GM18507 (cell line): ENCODE measurements around the gene ZNF445.
"Not testable (repeated sequence)": the region's sequence is repeated elsewhere in the genome, so short reads cannot be mapped to it uniquely, and the experiment has no call there.

Experiments used
- DNase-seq: peaks from one replicate; pipeline ENCODE4 v3.0.0; 2011; ENCODE audit warnings: low read depth; ENCODE audit not compliant: insufficient read length; ENCODE audit errors: extremely low spot score
- FAIRE-seq: peaks from 2 replicates; lab custom pipeline; 2011; peaks lifted over from hg19 to GRCh38; lab: Jason Lieb, UNC

Gene ZNF445

GRCh38 chr3:44442596-44443309 lies 34.7 kb downstream of the ZNF445 start:
- no peak for FAIRE-seq
- DNase-seq, result no peak

- DNase-seq (peak; percentile 40), FAIRE-seq (peak; percentile 98)
Observed at GRCh38 chr3:44439499-44440295, 37.8 kb downstream of the ZNF445 start.

GRCh38 chr3:44437800-44438199 lies 39.7 kb downstream of the ZNF445 start:
- DNase-seq (no peak), FAIRE-seq (no peak)

GRCh38 chr3:44436181-44436580 lies 41.3 kb downstream of the ZNF445 start:
- FAIRE-seq, result no peak
- DNase-seq, result no peak

GRCh38 chr3:44434834-44435510 lies 42.5 kb downstream of the ZNF445 start:
- FAIRE-seq (no peak), DNase-seq (no peak)

- FAIRE-seq (no peak), DNase-seq (no peak)
Observed at GRCh38 chr3:44430466-44430865, 47.0 kb downstream of the ZNF445 start.

GRCh38 chr3:44429459-44429858 lies 48.0 kb downstream of the ZNF445 start:
- FAIRE-seq (no peak), DNase-seq (no peak)

GRCh38 chr3:44428910-44429309 lies 48.6 kb downstream of the ZNF445 start:
- FAIRE-seq (no peak), DNase-seq (no peak)

- FAIRE-seq (no peak), DNase-seq (no peak)
Observed at GRCh38 chr3:44427683-44428082, 49.8 kb downstream of the ZNF445 start.

- FAIRE-seq (peak; percentile 33), DNase-seq (no peak)
Observed at GRCh38 chr3:44424758-44425157, 52.7 kb downstream of the ZNF445 start.

GRCh38 chr3:44421280-44421679 lies 56.2 kb downstream of the ZNF445 start:
- no peak for DNase-seq
- FAIRE-seq, result no peak

GRCh38 chr3:44420676-44421075 lies 56.8 kb downstream of the ZNF445 start:
- no peak for FAIRE-seq
- no peak for DNase-seq

- FAIRE-seq, result no peak
- no peak for DNase-seq
Observed at GRCh38 chr3:44419923-44420650, 57.4 kb downstream of the ZNF445 start.

GRCh38 chr3:44419116-44419922 lies 58.2 kb downstream of the ZNF445 start:
- DNase-seq (no peak), FAIRE-seq (no peak)

- no peak for DNase-seq
- FAIRE-seq, result no peak
Observed at GRCh38 chr3:44418549-44418948, 58.9 kb downstream of the ZNF445 start.

GRCh38 chr3:44418118-44418517 lies 59.4 kb downstream of the ZNF445 start:
- FAIRE-seq, DNase-seq: not testable (repeated sequence)

- DNase-seq (no peak), FAIRE-seq (no peak)
Observed at GRCh38 chr3:44416031-44417030, 61.1 kb downstream of the ZNF445 start.

- DNase-seq (no peak), FAIRE-seq (no peak)
Observed at GRCh38 chr3:44415421-44415820, 62.0 kb downstream of the ZNF445 start.
